Effector memory CD8-positive, alpha-beta T cell (primary cell): ENCODE results near the gene KLHL3.
"Not testable (repeated sequence)": the region's sequence is repeated elsewhere in the genome, so short reads cannot be mapped to it uniquely, and the experiment has no call there.

Source experiments
- ATAC-seq: fragments of 150-1000 bp; cut with Tn5 transposase; replicated peaks from 2 replicates; pipeline ENCODE4 v1.10.0; 2021; ENCODE audit warnings: mild to moderate bottlenecking, moderate library complexity
- DNase-seq, 3 experiments: peaks; one replicate each; pipeline ENCODE4 v3.0.0; 2021
- H3K27ac Mint-ChIP-seq, 2 donors: one replicate each; pipeline ENCODE4 v1.8.0; 2022; ENCODE audit warnings: mild to moderate bottlenecking in 2 of 2, mixed read lengths in 2 of 2, moderate library complexity in 2 of 2
- H3K27me3 Mint-ChIP-seq, 2 donors: one replicate each; pipeline ENCODE4 v1.8.0; 2022; ENCODE audit warnings: mixed read lengths in 2 of 2
- H3K36me3 Mint-ChIP-seq: one replicate; pipeline ENCODE4 v1.8.0; 2022; ENCODE audit warnings: mild to moderate bottlenecking, moderate library complexity, mixed read lengths; ENCODE audit not compliant: insufficient read depth
- H3K4me1 Mint-ChIP-seq, 2 donors: one replicate each; pipeline ENCODE4 v1.8.0; 2022; ENCODE audit warnings: low read depth in 2 of 2, mixed read lengths in 2 of 2
- H3K4me3 Mint-ChIP-seq, 2 donors: one replicate each; pipeline ENCODE4 v1.8.0; 2022; ENCODE audit warnings: mild to moderate bottlenecking in 2 of 2, mixed read lengths in 2 of 2, moderate library complexity in 2 of 2
- H3K9me3 Mint-ChIP-seq, 2 donors: one replicate each; pipeline ENCODE4 v1.8.0; 2022; ENCODE audit warnings: mixed read lengths in 2 of 2
- total RNA-seq, 9 experiments: gene quantifications; one replicate each; lab custom pipeline; 2026; lab: John Stamatoyannopoulos, UW

Gene KLHL3
- 1.5 to 31.4 (median 15.7) reads per million in 9 experiments for total RNA-seq

GRCh38 chr5:137735555-137736284 lies at the start of gene KLHL3:
KLHL3 (minus strand) TSS chr5:137736089; CDS start chr5:137735646, 443 bp downstream.
- Mint-ChIP-seq H3K9me3 (no peaks in the 10 kb centered on the region), H3K27ac (no peak within 1 kb of the TSS), H3K4me3 (no peak within 1 kb of the TSS), H3K4me1 (peaks cover 3 to 15% of the 10 kb centered on the region in 2 donors), H3K27me3 (no peaks in the 10 kb centered on the region), H3K36me3 (no peaks in the 10 kb centered on the region)
- peak; percentile 50 for ATAC-seq
- DNase-seq, result no peak

GRCh38 chr5:137782984-137783536 lies 47.2 kb upstream of the KLHL3 start:
- H3K27me3 Mint-ChIP-seq, result peaks cover 17 to 33% of the 10 kb centered on the region in 2 donors
- H3K27ac Mint-ChIP-seq, result no peak overlapping the region
- H3K4me3 Mint-ChIP-seq, result no peak overlapping the region
- no peak for ATAC-seq
- H3K36me3 Mint-ChIP-seq, result no peaks in the 10 kb centered on the region
- no peak for DNase-seq
- no peaks in the 10 kb centered on the region for H3K4me1 Mint-ChIP-seq
- H3K9me3 Mint-ChIP-seq, result no peaks in the 10 kb centered on the region

GRCh38 chr5:137782055-137782454 lies 46.2 kb upstream of the KLHL3 start:
- Mint-ChIP-seq H3K9me3 (no peaks in the 10 kb centered on the region), H3K36me3 (no peaks in the 10 kb centered on the region), H3K27me3 (peaks cover 12 to 33% of the 10 kb centered on the region in 2 donors), H3K27ac (no peak overlapping the region), H3K4me1 (no peaks in the 10 kb centered on the region), H3K4me3 (no peak overlapping the region)
- ATAC-seq (no peak), DNase-seq (no peak)

GRCh38 chr5:137778772-137779564 lies 43.1 kb upstream of the KLHL3 start:
- H3K4me1 Mint-ChIP-seq, result no peaks in the 10 kb centered on the region
- H3K36me3 Mint-ChIP-seq, result no peaks in the 10 kb centered on the region
- H3K9me3 Mint-ChIP-seq, result no peaks in the 10 kb centered on the region
- no peak overlapping the region for H3K27ac Mint-ChIP-seq
- no peak overlapping the region for H3K4me3 Mint-ChIP-seq
- ATAC-seq, result no peak
- DNase-seq, result no peak
- peaks cover 0 to 9% of the 10 kb centered on the region in 2 donors for H3K27me3 Mint-ChIP-seq

- H3K27me3 Mint-ChIP-seq, result peaks cover 8 to 25% of the 10 kb centered on the region in 2 donors
- H3K27ac Mint-ChIP-seq, H3K4me3 Mint-ChIP-seq, H3K36me3 Mint-ChIP-seq, H3K9me3 Mint-ChIP-seq, H3K4me1 Mint-ChIP-seq, DNase-seq, ATAC-seq: not testable (repeated sequence)
Observed at GRCh38 chr5:137767937-137768336, 32.0 kb upstream of the KLHL3 start.

DNA sequence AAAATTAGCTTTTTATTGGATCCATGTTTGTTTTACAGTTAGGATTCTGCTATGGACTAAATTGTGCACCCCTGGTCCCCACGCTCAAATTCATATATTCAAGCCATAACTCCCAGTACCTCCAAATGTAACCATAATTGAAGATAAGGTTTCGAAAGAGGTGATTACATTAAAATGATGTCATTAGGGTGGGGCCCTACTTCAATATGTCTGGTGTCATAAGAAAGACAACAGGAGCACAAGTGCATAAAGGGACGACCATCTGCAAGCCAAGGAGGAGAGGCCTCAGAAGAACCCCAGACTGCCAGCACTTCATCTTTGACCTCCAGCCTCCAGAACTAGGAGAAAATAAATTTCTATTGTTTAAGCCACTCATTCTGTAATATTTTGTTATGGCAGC lies 25.7 kb upstream of the KLHL3 start:
- ATAC-seq (no peak), DNase-seq (no peak)
- Mint-ChIP-seq H3K36me3 (no peaks in the 10 kb centered on the region), H3K9me3 (no peaks in the 10 kb centered on the region), H3K4me3 (no peak overlapping the region), H3K27ac (no peak overlapping the region), H3K4me1 (no peaks in the 10 kb centered on the region), H3K27me3 (peaks cover 16 to 42% of the 10 kb centered on the region in 2 donors)

DNA sequence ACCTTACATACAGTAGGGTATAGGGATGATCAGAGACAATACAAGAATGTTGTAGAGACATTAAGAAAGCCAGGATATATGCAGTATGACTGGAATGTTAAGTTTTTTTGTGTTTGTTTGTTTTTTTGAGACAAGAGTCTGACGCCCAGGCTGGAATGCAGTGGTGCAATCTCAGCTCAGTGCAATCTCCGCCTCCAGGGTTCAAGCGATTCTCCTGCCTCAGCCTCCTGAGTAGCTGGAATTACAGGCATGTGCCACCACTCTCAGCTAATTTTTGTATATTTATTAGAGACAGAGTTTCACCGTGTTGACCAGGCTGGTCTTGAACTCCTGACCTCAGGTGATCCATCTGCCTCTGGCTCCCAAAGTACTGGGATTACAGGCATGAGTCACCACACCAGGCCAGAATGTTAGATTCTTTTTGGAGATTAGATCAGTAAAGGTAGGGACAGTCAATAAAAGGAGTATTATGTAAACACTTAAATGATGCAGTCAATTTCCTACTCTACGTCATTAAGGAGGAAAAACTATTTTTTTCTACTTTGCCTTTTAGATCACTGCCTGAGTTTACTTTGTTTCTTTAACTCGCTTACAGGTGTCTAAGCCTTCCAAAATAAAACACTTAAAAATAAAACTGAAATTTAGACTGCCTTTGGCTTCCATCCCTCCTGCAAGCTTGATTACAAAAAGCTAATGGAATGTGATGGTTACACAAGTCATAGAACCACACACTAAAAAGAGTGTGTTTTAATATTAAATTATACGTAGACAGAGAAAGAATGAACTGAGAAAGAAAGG lies 25.0 kb upstream of the KLHL3 start:
- H3K27ac Mint-ChIP-seq, result no peak overlapping the region
- no peaks in the 10 kb centered on the region for H3K9me3 Mint-ChIP-seq
- DNase-seq (no peak), ATAC-seq (no peak)
- no peak overlapping the region for H3K4me3 Mint-ChIP-seq
- H3K27me3 Mint-ChIP-seq, result peaks cover 16 to 40% of the 10 kb centered on the region in 2 donors
- no peaks in the 10 kb centered on the region for H3K4me1 Mint-ChIP-seq
- H3K36me3 Mint-ChIP-seq, result no peaks in the 10 kb centered on the region

- peaks cover 10 to 33% of the 10 kb centered on the region in 2 donors for H3K27me3 Mint-ChIP-seq
- H3K4me1 Mint-ChIP-seq, result no peaks in the 10 kb centered on the region
- no peak for DNase-seq
- H3K4me3 Mint-ChIP-seq, result no peak overlapping the region
- H3K9me3 Mint-ChIP-seq, result no peaks in the 10 kb centered on the region
- no peak overlapping the region for H3K27ac Mint-ChIP-seq
- peaks cover 4% of the 10 kb centered on the region for H3K36me3 Mint-ChIP-seq
- ATAC-seq, result no peak
Observed at GRCh38 chr5:137760294-137760693, 24.4 kb upstream of the KLHL3 start.

- DNase-seq (no peak), ATAC-seq (no peak)
- no peak overlapping the region for H3K27ac Mint-ChIP-seq
- no peaks in the 10 kb centered on the region for H3K9me3 Mint-ChIP-seq
- H3K27me3 Mint-ChIP-seq, result peaks cover 8 to 30% of the 10 kb centered on the region in 2 donors
- no peak overlapping the region for H3K4me3 Mint-ChIP-seq
- peaks cover 0 to 4% of the 10 kb centered on the region in 2 donors for H3K4me1 Mint-ChIP-seq
- H3K36me3 Mint-ChIP-seq, result peaks cover 19% of the 10 kb centered on the region
Observed at GRCh38 chr5:137758715-137759306, 22.9 kb upstream of the KLHL3 start.

DNA sequence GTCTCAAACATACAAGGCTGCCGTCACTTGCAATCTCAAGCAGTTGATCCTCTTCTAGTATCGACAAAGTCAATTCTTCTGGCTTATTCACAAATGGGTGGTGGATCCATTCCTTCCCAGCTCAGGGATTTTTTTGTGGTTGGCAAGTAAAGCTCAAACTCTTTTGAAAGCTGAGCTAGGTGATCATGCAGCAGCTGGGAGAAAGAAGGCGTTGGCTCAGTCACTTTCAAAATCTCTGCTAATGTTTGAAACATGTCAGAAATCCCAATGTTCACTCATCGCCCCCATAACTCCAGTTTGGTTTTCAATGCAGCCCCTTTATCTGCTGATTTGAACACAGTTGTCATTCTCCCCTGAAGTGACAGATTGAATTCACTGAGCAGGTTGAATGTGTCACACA lies 22.2 kb upstream of the KLHL3 start:
- no peak overlapping the region for H3K27ac Mint-ChIP-seq
- no peaks in the 10 kb centered on the region for H3K9me3 Mint-ChIP-seq
- DNase-seq, result no peak
- H3K36me3 Mint-ChIP-seq, result peaks cover 26% of the 10 kb centered on the region
- H3K4me3 Mint-ChIP-seq, result no peak overlapping the region
- H3K27me3 Mint-ChIP-seq, result peaks cover 8 to 30% of the 10 kb centered on the region in 2 donors
- no peak for ATAC-seq
- H3K4me1 Mint-ChIP-seq, result peaks cover 0 to 7% of the 10 kb centered on the region in 2 donors

- no peak for ATAC-seq
- Mint-ChIP-seq H3K36me3 (peaks cover 30% of the 10 kb centered on the region), H3K4me3 (no peak overlapping the region), H3K27ac (no peak overlapping the region), H3K4me1 (peaks cover 0 to 9% of the 10 kb centered on the region in 2 donors), H3K27me3 (peaks cover 8 to 30% of the 10 kb centered on the region in 2 donors), H3K9me3 (no peaks in the 10 kb centered on the region)
- DNase-seq, result no peak
Observed at GRCh38 chr5:137757634-137758033, 21.7 kb upstream of the KLHL3 start.

DNA sequence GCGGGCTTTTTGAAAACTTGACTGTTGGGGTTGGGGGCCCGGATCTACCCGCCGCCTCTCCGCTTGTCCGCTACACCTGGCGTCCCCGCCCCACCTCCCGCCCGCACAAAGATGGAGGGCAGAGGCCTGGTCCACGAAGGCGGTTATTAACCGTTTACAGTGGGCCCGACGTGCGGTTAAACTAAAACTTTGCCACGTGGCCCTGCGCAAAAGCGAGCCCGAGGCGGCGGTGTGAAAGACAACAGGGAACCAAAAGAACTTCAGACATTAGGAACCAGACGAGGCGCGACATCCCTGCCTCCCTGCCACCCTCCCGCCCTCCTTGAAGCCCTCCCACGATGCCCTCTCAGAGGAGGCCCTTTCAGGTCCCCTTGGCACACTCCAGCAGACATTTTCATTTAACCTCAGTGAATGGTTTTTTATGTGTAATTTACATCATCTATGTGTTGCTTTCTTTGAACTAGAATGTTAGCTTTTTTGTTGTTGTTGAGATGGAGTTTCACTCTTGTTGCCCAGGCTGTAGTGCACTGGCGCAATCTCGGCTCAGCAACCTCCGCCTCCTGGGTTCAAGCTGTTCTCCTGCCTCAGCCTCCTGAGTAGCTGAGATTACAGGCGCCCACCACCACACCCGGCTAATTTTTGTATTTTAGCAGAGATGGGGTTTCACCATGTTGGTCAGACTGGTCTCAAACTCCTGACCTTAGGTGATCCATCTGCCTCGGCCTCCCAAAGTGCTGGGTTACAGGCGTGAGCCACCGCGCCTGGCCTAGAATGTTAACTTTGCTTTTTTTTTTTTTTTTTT lies 19.3 kb upstream of the KLHL3 start:
- Mint-ChIP-seq H3K27me3 (peaks cover 8 to 22% of the 10 kb centered on the region in 2 donors), H3K9me3 (no peaks in the 10 kb centered on the region), H3K36me3 (peaks cover 47% of the 10 kb centered on the region), H3K27ac (peak overlapping the region; percentile 100), H3K4me1 (peaks cover 21 to 23% of the 10 kb centered on the region in 2 donors), H3K4me3 (peak overlapping the region; percentile 95 to 98)
- no peak for DNase-seq
- ATAC-seq, result peak; percentile 29
